Mucosa of descending colon (tissue), 3 donors: Measurements from ENCODE around the gene ARHGAP12. TPM values are rescaled to one million over a fixed set of nuclear protein-coding genes. Genes with fewer than 3 reads are reported as not detected.

Source experiments
- ATAC-seq: fragments of 200-7000 bp; cut with Tn5 transposase; one replicate; pipeline ENCODE4 v1.9.1; 2020; ENCODE audit warnings: mild to moderate bottlenecking, moderate library complexity
- DNase-seq, 3 donors: peaks; one replicate each; pipeline ENCODE4 v3.0.0-alpha.2; 2020
- H3K36me3 ChIP-seq: fragments of 200-600 bp; one replicate; pipeline ENCODE4 v1.8.0; 2021; ENCODE audit warnings: low read depth, mild to moderate bottlenecking
- H3K4me1 ChIP-seq: fragments of 200-600 bp; one replicate; pipeline ENCODE4 v1.8.0; 2021; ENCODE audit warnings: low read depth, mild to moderate bottlenecking
- H3K4me3 ChIP-seq: fragments of 200-600 bp; one replicate; pipeline ENCODE4 v1.8.0; 2021; ENCODE audit warnings: mild to moderate bottlenecking
- H3K9me3 ChIP-seq: fragments of 200-600 bp; one replicate; pipeline ENCODE4 v1.8.0; 2021; ENCODE audit warnings: mild to moderate bottlenecking
- intact Hi-C, 2 donors: fragments of 100-400 bp; cut with DNase I in 1 of 2; cut with micrococcal nuclease in 1 of 2; formaldehyde crosslinking; loops; one replicate each; pipeline versions ENCODE4 v1.11.0 to v1.11.1; 2022; cut with DNase I, micrococcal nuclease
- total RNA-seq, 3 donors: library from RNA; stranded (reverse); fragmentation: NEBNext Ultra II Directional in 2 of 3; extraction: Animal tissue kit (Norgen Biotek cat#: 25700) in 2 of 3; gene quantifications; one replicate each; pipeline versions ENCODE4 v1.2.1 to v1.2.4, GENCODE V29; 2021 to 2023
- TF ChIP-seq, protein P1 (sequence below): fragments of 200-600 bp; IDR thresholded peaks from one replicate; pipeline ENCODE4 v1.8.0; 2022; ENCODE audit warnings: antibody characterized with exemption, mild to moderate bottlenecking
- donor health status: DM: no; HTN: no; CAD: no; lungs with moderate emphysema.
- donor health status: DM: no; HTN: no; CAD: no.
- donor health status: DM: no; HTN: yes; CAD: no.

ARHGAP12 gene
- total RNA-seq, 3 donors from 2014 or later, result 37.2 to 44.4 (median 44.3) TPM

GRCh38 chr10:31932838-31933237 lies 4.2 kb upstream of the ARHGAP12 start:
- intact Hi-C loops, result no loop called here
- no peak for ATAC-seq
- DNase-seq, result no peak
- TF ChIP-seq, protein P1, sequence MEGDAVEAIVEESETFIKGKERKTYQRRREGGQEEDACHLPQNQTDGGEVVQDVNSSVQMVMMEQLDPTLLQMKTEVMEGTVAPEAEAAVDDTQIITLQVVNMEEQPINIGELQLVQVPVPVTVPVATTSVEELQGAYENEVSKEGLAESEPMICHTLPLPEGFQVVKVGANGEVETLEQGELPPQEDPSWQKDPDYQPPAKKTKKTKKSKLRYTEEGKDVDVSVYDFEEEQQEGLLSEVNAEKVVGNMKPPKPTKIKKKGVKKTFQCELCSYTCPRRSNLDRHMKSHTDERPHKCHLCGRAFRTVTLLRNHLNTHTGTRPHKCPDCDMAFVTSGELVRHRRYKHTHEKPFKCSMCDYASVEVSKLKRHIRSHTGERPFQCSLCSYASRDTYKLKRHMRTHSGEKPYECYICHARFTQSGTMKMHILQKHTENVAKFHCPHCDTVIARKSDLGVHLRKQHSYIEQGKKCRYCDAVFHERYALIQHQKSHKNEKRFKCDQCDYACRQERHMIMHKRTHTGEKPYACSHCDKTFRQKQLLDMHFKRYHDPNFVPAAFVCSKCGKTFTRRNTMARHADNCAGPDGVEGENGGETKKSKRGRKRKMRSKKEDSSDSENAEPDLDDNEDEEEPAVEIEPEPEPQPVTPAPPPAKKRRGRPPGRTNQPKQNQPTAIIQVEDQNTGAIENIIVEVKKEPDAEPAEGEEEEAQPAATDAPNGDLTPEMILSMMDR, result no peak
- Histone ChIP-seq H3K9me3 (no peaks in the 10 kb centered on the region), H3K4me1 (peaks cover 10% of the 10 kb centered on the region), H3K36me3 (no peaks in the 10 kb centered on the region), H3K4me3 (no peak overlapping the region)

GRCh38 chr10:31930856-31931255 lies 2.2 kb upstream of the ARHGAP12 start:
- intact Hi-C loops, result no loop called here
- Histone ChIP-seq H3K4me3 (no peak overlapping the region), H3K4me1 (peaks cover 12% of the 10 kb centered on the region), H3K9me3 (no peaks in the 10 kb centered on the region), H3K36me3 (no peaks in the 10 kb centered on the region)
- no peak for DNase-seq
- TF ChIP-seq, protein P1, result no peak
- no peak for ATAC-seq

- DNase-seq (peak in 1 of 3 donors; percentile 26), ATAC-seq (no peak)
- no peaks in the 10 kb centered on the region for H3K36me3 ChIP-seq
- H3K4me1 ChIP-seq, result peaks cover 12% of the 10 kb centered on the region
- H3K9me3 ChIP-seq, result no peaks in the 10 kb centered on the region
- intact Hi-C loops, result no loop called here
- TF ChIP-seq, protein P1, result no peak
- no peak overlapping the region for H3K4me3 ChIP-seq
Observed at GRCh38 chr10:31930023-31930751, 1.6 kb upstream of the ARHGAP12 start.

DNA sequence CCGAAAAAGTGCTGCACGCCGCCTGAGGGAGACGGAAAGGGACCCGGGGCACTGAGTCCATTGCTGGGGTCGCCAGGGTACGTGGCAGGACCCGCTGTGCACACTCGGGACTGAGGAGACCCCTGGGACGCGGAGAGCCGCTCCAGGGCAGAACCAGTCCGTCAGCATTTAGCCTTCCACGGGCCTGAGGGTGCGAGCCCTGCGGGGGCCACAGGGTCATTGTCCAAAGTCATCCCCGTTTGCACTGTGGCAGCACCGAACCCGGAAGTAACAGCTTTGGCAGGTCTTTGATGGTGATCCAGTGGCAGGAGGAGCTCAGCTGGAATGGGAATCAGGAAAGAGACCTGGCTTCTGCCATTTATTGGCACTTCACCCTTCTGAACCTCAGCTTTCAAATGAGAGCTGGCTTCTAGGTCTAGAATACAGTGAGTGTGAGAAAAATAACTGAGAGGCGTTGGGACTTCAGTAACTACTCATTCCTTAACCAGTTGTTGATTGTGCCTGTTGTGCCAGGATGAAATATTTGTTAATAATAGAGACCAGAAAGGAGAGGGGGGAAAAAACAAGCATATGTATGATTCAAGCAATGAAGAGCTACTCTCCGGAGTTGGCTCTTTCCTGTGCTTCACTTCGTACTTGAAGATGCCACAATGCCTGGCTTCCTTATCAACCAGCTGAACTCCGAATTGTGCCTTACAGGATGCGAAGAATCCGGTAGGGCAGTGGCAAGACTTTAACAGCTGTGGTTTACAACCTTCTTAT lies 811 bp upstream of the ARHGAP12 start:
- ATAC-seq, result peak; percentile 74
- intact Hi-C loops, result no loop called here
- peaks cover 12% of the 10 kb centered on the region for H3K4me1 ChIP-seq
- TF ChIP-seq, protein P1, result no peak
- no peaks in the 10 kb centered on the region for H3K9me3 ChIP-seq
- peak; percentile 78 to 80 (median 78) for DNase-seq
- peak overlapping the region; percentile 75 for H3K4me3 ChIP-seq
- H3K36me3 ChIP-seq, result no peaks in the 10 kb centered on the region

DNA sequence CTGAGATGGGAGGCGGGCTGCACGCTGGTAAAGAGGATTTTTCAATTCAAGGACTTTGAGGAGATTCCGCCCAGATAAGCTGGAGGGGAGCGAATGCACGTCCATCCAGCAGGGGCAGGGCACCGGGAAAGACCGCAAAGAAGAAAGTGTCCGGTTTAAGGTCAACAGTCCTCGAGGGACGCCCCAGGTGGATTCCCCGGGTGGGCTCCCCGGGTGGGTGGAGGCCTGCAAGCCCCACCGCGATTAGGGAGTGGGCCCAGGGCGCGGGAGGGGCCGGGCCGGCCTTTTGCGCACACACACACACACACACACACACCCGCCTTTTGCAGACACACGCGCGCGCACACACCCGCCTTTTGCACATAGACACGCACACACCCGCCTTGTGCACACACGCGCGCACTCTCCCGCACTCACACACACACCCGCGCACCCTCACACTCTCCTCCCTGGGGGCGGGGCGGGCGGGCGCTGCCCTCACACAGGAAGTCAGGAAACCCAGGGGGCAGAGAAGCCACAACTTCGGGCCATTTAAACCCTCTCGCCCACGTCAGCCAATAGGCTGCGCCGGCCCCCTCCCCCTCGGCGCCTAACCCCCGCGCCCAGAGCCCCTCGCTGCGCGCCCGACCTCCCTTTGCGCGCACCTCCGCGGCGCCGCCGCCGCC lies 615 bp downstream of the ARHGAP12 start:
- H3K9me3 ChIP-seq, result no peaks in the 10 kb centered on the region
- DNase-seq, result peak; percentile 72 to 87 (median 81)
- TF ChIP-seq, protein P1, result no peak
- no peaks in the 10 kb centered on the region for H3K36me3 ChIP-seq
- peak overlapping the region; percentile 75 for H3K4me3 ChIP-seq
- ATAC-seq, result peak; percentile 58
- H3K4me1 ChIP-seq, result peaks cover 12% of the 10 kb centered on the region
- intact Hi-C loops, result no loop called here
